Ammon's horn (tissue), 1 donor: Measurements from ENCODE around the gene MCF2L2.
"Not testable (repeated sequence)": the region's sequence is repeated elsewhere in the genome, so short reads cannot be mapped to it uniquely, and the experiment has no call there.

Experiments
- DNase-seq: peaks from one replicate; pipeline ENCODE4 v3.0.0-alpha.2; 2016; ENCODE audit warnings: low spot score

The MCF2L2 gene, protein sequence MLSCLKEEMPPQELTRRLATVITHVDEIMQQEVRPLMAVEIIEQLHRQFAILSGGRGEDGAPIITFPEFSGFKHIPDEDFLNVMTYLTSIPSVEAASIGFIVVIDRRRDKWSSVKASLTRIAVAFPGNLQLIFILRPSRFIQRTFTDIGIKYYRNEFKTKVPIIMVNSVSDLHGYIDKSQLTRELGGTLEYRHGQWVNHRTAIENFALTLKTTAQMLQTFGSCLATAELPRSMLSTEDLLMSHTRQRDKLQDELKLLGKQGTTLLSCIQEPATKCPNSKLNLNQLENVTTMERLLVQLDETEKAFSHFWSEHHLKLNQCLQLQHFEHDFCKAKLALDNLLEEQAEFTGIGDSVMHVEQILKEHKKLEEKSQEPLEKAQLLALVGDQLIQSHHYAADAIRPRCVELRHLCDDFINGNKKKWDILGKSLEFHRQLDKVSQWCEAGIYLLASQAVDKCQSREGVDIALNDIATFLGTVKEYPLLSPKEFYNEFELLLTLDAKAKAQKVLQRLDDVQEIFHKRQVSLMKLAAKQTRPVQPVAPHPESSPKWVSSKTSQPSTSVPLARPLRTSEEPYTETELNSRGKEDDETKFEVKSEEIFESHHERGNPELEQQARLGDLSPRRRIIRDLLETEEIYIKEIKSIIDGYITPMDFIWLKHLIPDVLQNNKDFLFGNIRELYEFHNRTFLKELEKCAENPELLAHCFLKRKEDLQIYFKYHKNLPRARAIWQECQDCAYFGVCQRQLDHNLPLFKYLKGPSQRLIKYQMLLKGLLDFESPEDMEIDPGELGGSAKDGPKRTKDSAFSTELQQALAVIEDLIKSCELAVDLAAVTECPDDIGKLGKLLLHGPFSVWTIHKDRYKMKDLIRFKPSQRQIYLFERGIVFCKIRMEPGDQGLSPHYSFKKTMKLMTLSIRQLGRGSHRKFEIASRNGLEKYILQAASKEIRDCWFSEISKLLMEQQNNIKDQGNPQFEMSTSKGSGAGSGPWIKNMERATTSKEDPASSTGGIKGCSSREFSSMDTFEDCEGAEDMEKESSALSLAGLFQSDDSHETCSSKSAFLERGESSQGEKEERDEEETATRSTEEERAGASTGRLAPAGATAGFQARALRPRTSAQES

GRCh38 chr3:183428447-183429211 lies at the start of gene MCF2L2:
TSS of gene MCF2L2 (minus strand) at chr3:183428619. CDS start at chr3:183427977, 642 bp downstream.
- peak; percentile 24 for DNase-seq

DNA sequence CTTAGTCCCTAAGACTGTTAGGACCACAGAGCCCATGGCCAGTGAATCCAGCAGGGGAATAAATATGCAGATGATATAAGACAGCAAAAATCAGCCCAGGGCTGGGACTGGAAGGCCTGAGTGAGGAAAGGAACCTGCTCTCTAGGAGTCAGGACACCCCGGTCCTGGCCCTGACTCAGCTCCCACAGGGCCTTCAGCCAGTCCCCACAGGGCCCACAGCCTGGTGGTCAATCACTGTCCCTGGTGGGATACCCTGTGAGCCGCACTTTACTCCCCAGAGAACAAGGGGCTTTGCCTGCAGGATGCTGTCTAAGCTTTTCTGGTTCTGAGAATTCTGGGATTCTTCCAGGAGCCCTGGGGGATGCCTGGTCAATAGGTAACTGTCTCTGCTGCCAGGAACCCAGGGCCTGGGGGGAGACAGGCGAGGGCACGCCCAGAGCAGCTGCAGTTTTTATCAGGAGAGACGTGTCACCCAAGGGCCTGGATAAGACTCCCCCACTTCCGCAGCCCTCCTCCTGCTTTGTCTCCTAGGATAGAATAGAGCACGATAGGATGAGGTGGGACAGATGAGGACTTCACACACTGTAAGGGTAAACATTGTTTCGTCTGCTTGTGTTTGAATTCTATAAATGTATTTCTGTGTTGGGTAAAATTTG lies 49.5 kb upstream of the MCF2L2 start:
- no peak for DNase-seq

DNA sequence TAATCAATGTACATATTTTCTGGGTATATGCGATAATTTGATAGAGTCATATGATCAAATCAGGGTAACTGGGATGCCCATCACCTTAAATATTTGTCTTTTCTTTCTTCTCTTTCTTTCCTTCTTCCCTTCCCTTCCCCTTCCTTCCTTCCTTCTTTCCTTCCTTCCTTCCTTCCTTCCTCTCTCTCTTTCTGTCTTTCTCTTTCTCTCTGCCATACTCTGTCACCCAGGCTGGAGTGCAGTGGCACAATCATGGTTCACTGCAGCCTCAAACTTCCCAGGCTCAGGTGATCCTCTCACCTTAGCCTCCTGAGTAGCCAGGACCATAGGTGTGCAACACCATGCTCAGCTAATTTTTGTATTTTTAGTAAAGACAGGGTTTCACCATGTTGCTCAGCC lies 47.3 kb upstream of the MCF2L2 start:
- DNase-seq: not testable (repeated sequence)

GRCh38 chr3:183475016-183475763 lies 46.8 kb upstream of the MCF2L2 start:
- no peak for DNase-seq

GRCh38 chr3:183473969-183474368 lies 45.5 kb upstream of the MCF2L2 start:
- DNase-seq: no peak

DNA sequence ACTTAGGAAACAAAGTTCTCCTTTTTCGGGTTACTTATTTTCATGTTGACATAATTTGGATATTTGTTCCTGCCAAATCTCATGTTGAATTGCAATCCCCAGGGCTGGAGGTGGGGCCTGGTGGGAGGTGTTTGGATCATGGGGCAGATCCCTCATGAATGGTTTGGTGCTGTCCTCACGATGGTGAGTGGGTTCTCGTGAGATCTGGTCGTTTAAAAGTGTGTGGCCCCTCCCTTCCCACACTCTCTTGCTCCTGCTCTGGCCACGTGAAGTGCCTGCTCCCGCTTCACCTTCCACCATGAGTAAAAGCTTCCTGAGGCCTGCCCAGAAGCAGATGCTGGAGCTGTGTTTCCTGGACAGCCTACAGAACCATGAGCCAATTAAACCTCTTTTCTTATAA lies 43.7 kb upstream of the MCF2L2 start:
- DNase-seq: no peak

DNA sequence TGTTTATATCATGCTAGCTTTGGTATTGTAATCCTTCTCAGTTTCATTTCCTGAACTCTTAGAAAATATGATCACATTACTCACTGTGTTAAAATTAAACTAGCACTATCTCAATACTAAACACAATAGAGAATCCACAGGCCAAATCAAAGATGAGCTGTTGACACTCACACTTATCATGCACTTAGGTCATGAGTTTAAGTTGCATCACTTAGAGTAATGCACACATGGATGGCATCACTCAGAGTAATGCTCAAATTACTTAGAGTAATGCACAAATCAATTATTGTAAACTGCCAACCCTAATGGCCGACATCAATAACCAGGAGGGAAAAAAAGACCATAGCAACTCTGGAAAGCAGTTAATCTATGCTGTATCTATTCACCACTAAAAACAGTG lies 40.0 kb upstream of the MCF2L2 start:
- no peak for DNase-seq

GRCh38 chr3:183466575-183466974 lies 38.2 kb upstream of the MCF2L2 start:
- DNase-seq: no peak

DNA sequence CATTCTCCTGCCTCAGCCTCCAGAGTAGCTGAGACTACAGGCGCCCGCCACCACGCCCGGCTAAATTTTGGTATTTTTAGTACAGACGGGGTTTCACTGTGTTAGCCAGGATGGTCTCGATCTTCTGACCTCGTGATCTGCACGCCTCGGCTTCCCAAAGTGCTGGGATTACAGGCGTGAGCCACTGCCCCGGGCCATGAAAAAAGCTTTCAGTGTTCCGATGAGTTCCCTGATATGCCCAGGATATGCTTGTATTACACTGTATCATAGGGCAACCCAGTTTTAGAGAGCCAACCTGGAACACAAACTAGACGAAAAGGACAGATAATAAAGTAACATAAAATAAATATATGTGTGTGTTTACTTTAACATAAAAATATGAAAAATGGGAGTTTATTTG lies 37.3 kb upstream of the MCF2L2 start:
- DNase-seq: not testable (repeated sequence)

- DNase-seq: no peak
Measured at GRCh38 chr3:183464480-183464879, 36.1 kb upstream of the MCF2L2 start.

- DNase-seq: peak; percentile 18
Measured at GRCh38 chr3:183460081-183461055, 31.9 kb upstream of the MCF2L2 start.

- peak; percentile 87 for DNase-seq
Measured at GRCh38 chr3:183455089-183455488, 26.7 kb upstream of the MCF2L2 start.

GRCh38 chr3:183454064-183454463 lies 25.6 kb upstream of the MCF2L2 start:
- no peak for DNase-seq

GRCh38 chr3:183449791-183450190 lies 21.4 kb upstream of the MCF2L2 start:
- no peak for DNase-seq

GRCh38 chr3:183449391-183449790 lies 21.0 kb upstream of the MCF2L2 start:
- DNase-seq: peak; percentile 58

DNA sequence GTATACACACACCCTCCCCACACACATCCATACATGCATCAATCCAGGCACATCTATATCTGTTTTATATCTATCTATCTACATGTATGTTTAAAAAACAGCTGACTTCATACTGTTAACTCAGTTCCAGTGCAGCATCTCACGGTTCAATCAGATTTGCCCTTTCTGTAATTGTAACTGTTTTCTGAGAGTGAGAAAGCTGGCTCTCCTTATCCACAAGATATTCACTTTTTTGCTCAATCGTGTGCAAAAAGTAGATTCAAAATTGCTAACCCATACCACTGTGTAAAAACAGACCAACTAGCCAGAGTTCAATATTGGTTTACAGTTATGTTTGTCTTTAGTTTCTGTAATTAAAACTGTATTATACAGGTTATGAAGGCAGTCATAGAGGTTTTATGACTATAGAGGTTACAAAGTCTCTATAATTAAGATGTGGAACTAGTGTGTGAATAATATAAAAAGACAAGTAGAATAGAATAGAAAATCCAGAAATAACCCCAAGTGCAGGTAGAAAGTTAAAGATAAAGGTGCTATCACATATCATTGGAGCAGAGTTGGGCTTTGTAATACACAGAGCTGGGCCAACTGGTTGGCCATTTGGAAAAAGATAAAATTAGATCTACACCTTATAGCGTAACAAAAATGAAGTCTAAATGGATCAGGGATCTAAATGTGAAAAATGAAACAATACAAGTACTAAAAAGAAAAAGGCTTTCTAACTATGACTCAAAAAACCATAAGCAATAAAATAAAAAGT lies 20.1 kb upstream of the MCF2L2 start:
- no peak for DNase-seq

DNA sequence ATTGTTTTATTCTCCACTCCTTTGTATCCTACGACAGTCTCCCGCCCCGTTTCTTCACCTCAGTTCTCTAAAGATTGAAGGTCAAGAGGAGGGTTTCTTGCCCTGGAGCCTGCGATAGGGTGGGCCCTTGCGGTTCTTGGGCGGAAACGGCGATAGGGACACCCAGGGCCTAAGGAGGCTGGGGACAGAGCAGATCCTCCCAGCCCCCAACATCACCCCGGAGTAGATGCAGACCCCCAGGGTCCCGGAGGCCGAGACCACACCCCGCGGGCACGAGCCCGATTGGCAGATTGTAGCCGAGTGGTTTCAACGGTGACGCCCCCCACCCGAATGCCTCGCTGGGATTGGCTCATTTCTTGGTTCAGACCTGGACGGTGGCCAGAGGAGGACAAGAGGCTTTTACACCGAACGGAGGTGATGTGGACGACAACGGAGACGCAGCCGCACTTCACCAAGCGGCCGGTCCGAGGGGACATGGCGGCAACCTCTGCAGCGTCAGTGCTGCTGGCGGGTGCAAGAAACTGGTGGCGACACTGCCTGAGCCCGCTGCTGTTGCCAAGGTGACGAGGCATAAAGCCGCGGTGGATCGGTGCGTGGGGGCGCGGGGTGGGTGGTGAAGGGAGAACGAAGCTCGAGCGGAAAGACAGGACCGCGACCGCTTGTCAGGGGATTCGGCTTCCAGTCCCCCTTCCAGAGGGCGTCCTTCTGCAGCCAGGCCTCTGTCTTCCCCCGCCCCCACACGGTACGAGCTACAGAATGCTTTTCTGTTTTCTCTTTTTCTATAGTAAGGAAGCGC lies 19.0 kb upstream of the MCF2L2 start:
- DNase-seq: peak; percentile 90

GRCh38 chr3:183446838-183447205 lies 18.4 kb upstream of the MCF2L2 start:
- no peak for DNase-seq
